Thyroid gland (tissue), 4 donors: ENCODE measurements around the gene FADD.

Experiments
- POLR2A ChIP-seq, 2 donors: fragments of 450-650 bp; IDR thresholded peaks; one replicate each; pipeline ENCODE4 v1.6.1; 2017; ENCODE audit warnings: antibody characterized with exemption in 2 of 2, mild to moderate bottlenecking in 2 of 2, moderate library complexity in 1 of 2
- TF ChIP-seq, protein P1 (sequence below), 6 experiments: fragments of 200-600 bp in 3 of 6; fragments of 450-650 bp in 3 of 6; sonication (generic) in 3 of 6; IDR thresholded peaks; one replicate each; pipeline ENCODE4 v1.5.1; 2016 to 2019; ENCODE audit warnings: antibody characterized with exemption in 6 of 6, mild to moderate bottlenecking in 2 of 6, inconsistent platforms in 1 of 6, moderate library complexity in 1 of 6

DNA sequence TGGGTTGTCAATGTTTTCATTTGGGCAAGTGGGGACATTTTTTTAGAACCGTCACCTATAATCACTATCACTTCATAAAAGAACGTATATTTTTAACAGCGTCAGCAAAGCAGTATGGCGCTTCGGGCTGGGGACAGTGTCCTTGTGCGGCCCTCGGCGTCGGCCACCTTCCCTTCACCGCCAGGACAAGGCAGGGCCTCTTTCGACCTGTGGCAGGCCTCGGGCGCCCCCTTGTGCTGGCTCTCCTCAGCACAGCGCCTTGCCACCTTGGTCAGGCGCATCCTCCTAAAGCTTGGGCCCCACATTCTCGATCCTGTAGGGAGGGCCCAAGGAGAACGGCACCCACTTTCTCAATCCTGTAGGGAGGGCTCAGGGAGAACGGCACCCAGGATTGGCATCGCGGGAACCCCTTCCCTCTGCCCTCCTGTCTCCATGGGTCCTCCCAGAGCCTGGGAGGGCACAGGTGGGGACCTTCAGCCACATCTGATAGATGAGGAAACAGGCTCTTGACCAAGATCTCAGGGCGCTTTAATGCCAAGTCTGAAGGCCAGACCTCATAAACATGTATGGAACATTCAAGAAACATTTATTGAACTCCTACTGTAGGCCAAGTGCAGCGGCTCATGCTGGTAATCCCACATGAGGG lies 11.5 kb upstream of the FADD start:
- TF ChIP-seq, protein P1, sequence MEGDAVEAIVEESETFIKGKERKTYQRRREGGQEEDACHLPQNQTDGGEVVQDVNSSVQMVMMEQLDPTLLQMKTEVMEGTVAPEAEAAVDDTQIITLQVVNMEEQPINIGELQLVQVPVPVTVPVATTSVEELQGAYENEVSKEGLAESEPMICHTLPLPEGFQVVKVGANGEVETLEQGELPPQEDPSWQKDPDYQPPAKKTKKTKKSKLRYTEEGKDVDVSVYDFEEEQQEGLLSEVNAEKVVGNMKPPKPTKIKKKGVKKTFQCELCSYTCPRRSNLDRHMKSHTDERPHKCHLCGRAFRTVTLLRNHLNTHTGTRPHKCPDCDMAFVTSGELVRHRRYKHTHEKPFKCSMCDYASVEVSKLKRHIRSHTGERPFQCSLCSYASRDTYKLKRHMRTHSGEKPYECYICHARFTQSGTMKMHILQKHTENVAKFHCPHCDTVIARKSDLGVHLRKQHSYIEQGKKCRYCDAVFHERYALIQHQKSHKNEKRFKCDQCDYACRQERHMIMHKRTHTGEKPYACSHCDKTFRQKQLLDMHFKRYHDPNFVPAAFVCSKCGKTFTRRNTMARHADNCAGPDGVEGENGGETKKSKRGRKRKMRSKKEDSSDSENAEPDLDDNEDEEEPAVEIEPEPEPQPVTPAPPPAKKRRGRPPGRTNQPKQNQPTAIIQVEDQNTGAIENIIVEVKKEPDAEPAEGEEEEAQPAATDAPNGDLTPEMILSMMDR (IDR thresholded peaks at IDR 0.05): peak; percentile 84 to 97 (median 90)
- no peak for TF ChIP-seq POLR2A (IDR thresholded peaks at IDR 0.05)
